SJCRH30 (cell line): ENCODE data around the gene GALNT15. TPM values are rescaled to one million over a fixed set of nuclear protein-coding genes. Genes with fewer than 3 reads are reported as not detected.
A peak's percentile ranks its signal among the peaks of the same experiment; 100 is the strongest.

Source experiments
- DNase-seq, 2 experiments: peaks; one replicate each; pipeline ENCODE4 v3.0.0-alpha.2; 2015 to 2020
- H3K27ac ChIP-seq: fragments of 250-450 bp; sonication (Bioruptor Pico); 2 replicates; pipeline ENCODE4 v1.5.1; 2020; ENCODE audit warnings: mild to moderate bottlenecking, moderate library complexity
- H3K27me3 ChIP-seq: fragments of 250-450 bp; sonication (Bioruptor Pico); 2 replicates; pipeline ENCODE4 v1.5.1; 2020; ENCODE audit warnings: mild to moderate bottlenecking, moderate library complexity
- H3K36me3 ChIP-seq: fragments of 250-450 bp; sonication (Bioruptor Pico); 2 replicates; pipeline ENCODE4 v1.5.1; 2020; ENCODE audit warnings: mild to moderate bottlenecking, moderate library complexity
- H3K4me1 ChIP-seq: fragments of 250-450 bp; sonication (Bioruptor Pico); 2 replicates; pipeline ENCODE4 v1.5.1; 2020; ENCODE audit warnings: mild to moderate bottlenecking, moderate library complexity
- H3K4me3 ChIP-seq: fragments of 250-450 bp; sonication (Bioruptor Pico); 2 replicates; pipeline ENCODE4 v1.5.1; 2020; ENCODE audit warnings: mild to moderate bottlenecking, moderate library complexity
- H3K9me3 ChIP-seq: fragments of 250-450 bp; sonication (Bioruptor Pico); replicated peaks from 2 replicates; pipeline ENCODE4 v1.5.1; 2020; ENCODE audit warnings: mild to moderate bottlenecking, moderate library complexity
- total RNA-seq: library from RNA; depleted of rRNA; stranded (reverse); fragments of >200 nt; shearing (Covaris generic); gene quantifications from 2 replicates; pipeline ENCODE4 v1.2.3, GENCODE V29; 2014

The GALNT15 gene
- total RNA-seq, 1 experiment from 2014 or later = 0.10 TPM

GRCh38 chr3:16177382-16177781 is 2.9 kb downstream of the GALNT15 start:
- Histone ChIP-seq H3K36me3 (no peaks in the 10 kb centered on the region), H3K9me3 (no peaks in the 10 kb centered on the region), H3K4me1 (peaks cover 11% of the 10 kb centered on the region), H3K27ac (no peak overlapping the region), H3K4me3 (no peak overlapping the region), H3K27me3 (no peaks in the 10 kb centered on the region)
- DNase-seq = no peak

- DNase-seq = peak; percentile 59 to 68
- no peak overlapping the region for H3K4me3 ChIP-seq
- no peaks in the 10 kb centered on the region for H3K36me3 ChIP-seq
- no peak overlapping the region for H3K27ac ChIP-seq
- H3K27me3 ChIP-seq = peaks cover 2% of the 10 kb centered on the region; the same call in 1 of the 2 replicates
- H3K4me1 ChIP-seq = peaks cover 11% of the 10 kb centered on the region
- no peaks in the 10 kb centered on the region for H3K9me3 ChIP-seq
Observed at GRCh38 chr3:16177962-16178627, 3.6 kb downstream of the GALNT15 start.

GRCh38 chr3:16178628-16178988 is 4.1 kb downstream of the GALNT15 start:
- Histone ChIP-seq H3K4me3 (no peak overlapping the region), H3K4me1 (peaks cover 11% of the 10 kb centered on the region), H3K9me3 (no peaks in the 10 kb centered on the region), H3K36me3 (no peaks in the 10 kb centered on the region), H3K27ac (no peak overlapping the region), H3K27me3 (peaks cover 2% of the 10 kb centered on the region; the same call in 1 of the 2 replicates)
- DNase-seq = no peak

DNA sequence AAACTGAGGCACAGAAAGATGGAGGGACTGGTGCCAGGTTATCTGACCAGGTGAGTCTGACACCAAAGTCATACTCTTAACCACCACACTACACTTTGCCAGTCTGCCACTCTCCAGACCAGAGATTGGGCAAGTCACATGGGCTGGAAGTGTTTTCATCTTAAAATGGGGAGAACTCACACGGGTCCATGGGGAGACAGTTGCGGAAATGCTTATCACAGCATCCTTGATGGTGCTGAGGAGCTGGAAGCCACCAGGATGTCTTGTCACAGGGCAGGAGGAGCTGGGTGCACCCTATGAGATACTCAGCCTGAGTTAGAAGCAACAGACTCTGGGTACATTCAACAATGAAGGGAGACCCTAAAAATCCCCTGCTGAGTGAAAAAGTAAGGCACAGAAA is 4.8 kb downstream of the GALNT15 start:
- H3K4me1 ChIP-seq = peaks cover 8% of the 10 kb centered on the region
- no peak overlapping the region for H3K4me3 ChIP-seq
- no peak overlapping the region for H3K27ac ChIP-seq
- H3K9me3 ChIP-seq = no peaks in the 10 kb centered on the region
- H3K27me3 ChIP-seq = peaks cover 2% of the 10 kb centered on the region; the same call in 1 of the 2 replicates
- no peaks in the 10 kb centered on the region for H3K36me3 ChIP-seq
- DNase-seq = no peak

GRCh38 chr3:16179771-16180736 is 5.6 kb downstream of the GALNT15 start:
- peaks cover 1% of the 10 kb centered on the region; the same call in 1 of the 2 replicates for H3K4me1 ChIP-seq
- no peak overlapping the region for H3K27ac ChIP-seq
- no peaks in the 10 kb centered on the region for H3K9me3 ChIP-seq
- no peaks in the 10 kb centered on the region for H3K36me3 ChIP-seq
- peaks cover 2% of the 10 kb centered on the region; the same call in 1 of the 2 replicates for H3K27me3 ChIP-seq
- DNase-seq = no peak
- no peak overlapping the region for H3K4me3 ChIP-seq

- Histone ChIP-seq H3K9me3 (no peaks in the 10 kb centered on the region), H3K4me1 (no peaks in the 10 kb centered on the region), H3K27ac (no peak overlapping the region), H3K27me3 (peaks cover 2% of the 10 kb centered on the region; the same call in 1 of the 2 replicates), H3K36me3 (no peaks in the 10 kb centered on the region), H3K4me3 (no peak overlapping the region)
- DNase-seq = no peak
Observed at GRCh38 chr3:16180737-16181134, 6.3 kb downstream of the GALNT15 start.

DNA sequence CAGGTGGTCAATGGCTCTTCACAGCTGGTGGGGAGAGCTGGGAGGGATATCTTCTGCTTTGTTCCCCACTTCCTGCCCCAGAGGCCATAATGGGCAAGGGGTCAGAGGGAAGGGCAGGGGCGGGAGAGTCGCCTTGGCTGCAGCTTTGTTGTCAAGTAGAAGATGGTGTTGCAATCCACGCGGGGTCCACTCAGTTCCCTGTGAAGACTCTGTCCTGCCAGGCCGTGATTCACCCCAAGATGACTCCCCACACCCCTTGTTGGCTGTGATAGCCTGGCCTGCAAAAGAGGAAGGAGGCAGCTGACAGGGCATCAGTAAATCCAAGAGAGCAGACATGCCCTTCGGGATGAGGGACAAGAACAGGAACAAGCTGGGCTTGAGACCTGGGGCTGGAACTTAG is 6.9 kb downstream of the GALNT15 start:
- DNase-seq = no peak
- Histone ChIP-seq H3K9me3 (no peaks in the 10 kb centered on the region), H3K36me3 (no peaks in the 10 kb centered on the region), H3K4me1 (no peaks in the 10 kb centered on the region), H3K27ac (no peak overlapping the region), H3K4me3 (no peak overlapping the region), H3K27me3 (peaks cover 2% of the 10 kb centered on the region; the same call in 1 of the 2 replicates)

DNA sequence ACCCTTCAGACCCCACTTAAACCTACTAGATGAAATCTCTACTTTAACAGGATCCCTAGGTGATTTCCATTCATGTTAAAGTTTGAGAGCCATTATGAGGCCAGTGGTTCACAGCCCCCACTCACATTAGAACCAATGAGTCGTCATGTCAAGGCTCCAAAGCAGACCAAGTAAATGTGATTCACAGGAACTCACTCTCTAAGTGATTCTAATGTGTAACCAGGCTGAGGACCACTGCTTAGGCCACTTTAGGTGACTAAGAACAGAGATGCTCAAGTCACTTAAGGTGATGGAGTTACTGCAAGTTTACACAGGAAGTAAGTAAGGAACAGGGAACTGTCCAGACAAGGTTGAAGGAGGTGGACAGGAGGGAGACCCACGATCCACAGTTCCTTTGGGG is 7.7 kb downstream of the GALNT15 start:
- Histone ChIP-seq H3K4me1 (no peaks in the 10 kb centered on the region), H3K9me3 (no peaks in the 10 kb centered on the region), H3K27me3 (peaks cover 2% of the 10 kb centered on the region; the same call in 1 of the 2 replicates), H3K4me3 (no peak overlapping the region), H3K27ac (no peak overlapping the region), H3K36me3 (no peaks in the 10 kb centered on the region)
- no peak for DNase-seq

- Histone ChIP-seq H3K9me3 (no peaks in the 10 kb centered on the region), H3K27me3 (peaks cover 2% of the 10 kb centered on the region; the same call in 1 of the 2 replicates), H3K4me1 (no peaks in the 10 kb centered on the region), H3K4me3 (no peak overlapping the region), H3K36me3 (no peaks in the 10 kb centered on the region), H3K27ac (no peak overlapping the region)
- DNase-seq = no peak
Observed at GRCh38 chr3:16182612-16183011, 8.1 kb downstream of the GALNT15 start.

DNA sequence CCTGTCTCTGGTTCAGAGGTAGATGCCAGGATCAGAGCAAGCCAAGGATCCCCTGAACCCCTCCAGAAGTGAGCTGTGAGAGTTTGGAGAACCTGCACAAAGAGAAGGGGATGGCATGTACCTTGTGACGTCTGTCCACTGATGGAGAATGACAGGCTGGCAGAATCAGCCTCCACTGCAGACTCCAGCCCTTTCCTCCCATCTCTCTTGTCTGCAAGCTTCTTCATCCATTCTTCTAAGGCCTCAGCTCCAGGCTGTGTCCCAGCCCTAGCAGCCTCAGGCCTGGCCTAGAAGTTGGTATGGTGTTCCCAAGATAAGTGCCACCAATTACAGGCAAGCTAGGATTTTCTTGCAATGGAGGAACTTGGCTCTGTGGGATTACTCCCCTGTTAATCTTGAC is 8.6 kb downstream of the GALNT15 start:
- no peaks in the 10 kb centered on the region for H3K4me1 ChIP-seq
- peaks cover 2% of the 10 kb centered on the region; the same call in 1 of the 2 replicates for H3K27me3 ChIP-seq
- no peak for DNase-seq
- no peaks in the 10 kb centered on the region for H3K9me3 ChIP-seq
- H3K4me3 ChIP-seq = no peak overlapping the region
- no peaks in the 10 kb centered on the region for H3K36me3 ChIP-seq
- no peak overlapping the region for H3K27ac ChIP-seq

- Histone ChIP-seq H3K4me1 (no peaks in the 10 kb centered on the region), H3K9me3 (no peaks in the 10 kb centered on the region), H3K27me3 (peaks cover 2% of the 10 kb centered on the region; the same call in 1 of the 2 replicates), H3K27ac (no peak overlapping the region), H3K36me3 (no peaks in the 10 kb centered on the region), H3K4me3 (no peak overlapping the region)
- DNase-seq = no peak
Observed at GRCh38 chr3:16183601-16184270, 9.3 kb downstream of the GALNT15 start.

- no peaks in the 10 kb centered on the region for H3K9me3 ChIP-seq
- H3K4me3 ChIP-seq = no peak overlapping the region
- H3K4me1 ChIP-seq = no peaks in the 10 kb centered on the region
- no peak for DNase-seq
- no peaks in the 10 kb centered on the region for H3K36me3 ChIP-seq
- no peak overlapping the region for H3K27ac ChIP-seq
- H3K27me3 ChIP-seq = peaks cover 2% of the 10 kb centered on the region; the same call in 1 of the 2 replicates
Observed at GRCh38 chr3:16186086-16186485, 11.6 kb downstream of the GALNT15 start.

DNA sequence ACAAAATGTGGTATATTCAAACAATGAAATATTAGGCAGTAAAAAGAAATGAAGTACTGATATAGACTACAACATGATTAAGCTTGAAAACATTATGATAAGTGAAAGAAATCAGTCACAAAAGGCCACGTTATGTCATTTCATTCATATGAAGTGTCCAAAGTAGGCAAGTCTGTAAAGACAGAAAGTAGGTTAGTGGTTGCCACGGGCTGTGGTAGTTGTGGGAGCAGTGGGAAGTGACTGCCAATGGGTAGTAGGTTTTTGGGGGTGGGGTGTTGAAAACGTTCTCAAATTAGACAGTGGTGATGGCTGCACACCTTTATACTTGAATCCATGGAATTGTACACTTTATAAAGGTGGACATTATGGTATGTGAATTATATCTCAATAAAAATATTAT is 12.1 kb downstream of the GALNT15 start:
- Histone ChIP-seq H3K27ac (no peak overlapping the region), H3K4me1 (no peaks in the 10 kb centered on the region), H3K27me3 (peaks cover 2% of the 10 kb centered on the region; the same call in 1 of the 2 replicates), H3K4me3 (no peak overlapping the region), H3K36me3 (no peaks in the 10 kb centered on the region), H3K9me3 (no peaks in the 10 kb centered on the region)
- no peak for DNase-seq

DNA sequence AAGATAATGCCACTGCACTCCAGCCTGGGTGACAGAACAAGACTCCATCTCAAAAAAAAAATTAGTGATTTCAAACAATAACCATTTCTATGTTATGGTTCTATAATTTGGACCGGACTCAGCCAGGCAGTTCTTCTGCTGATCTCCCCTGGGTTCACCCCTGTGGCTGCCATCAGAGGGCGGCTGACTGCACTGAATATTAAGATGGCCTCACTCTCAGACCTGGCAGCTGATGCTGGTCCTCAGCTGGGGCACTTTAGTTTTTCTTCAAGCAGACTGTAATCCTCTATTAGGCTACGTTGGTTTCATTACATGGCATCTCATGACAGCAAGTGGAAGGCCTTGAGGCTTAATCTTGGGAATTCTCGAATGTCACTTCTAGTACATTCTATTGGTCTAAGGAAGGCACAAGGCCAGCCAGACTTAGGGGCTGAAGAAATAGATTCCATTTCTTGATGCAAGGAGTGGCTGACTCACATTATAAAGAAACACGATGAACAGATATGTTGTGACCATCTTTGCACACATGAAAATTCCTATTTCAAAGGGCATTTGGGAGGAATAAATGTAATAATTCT is 12.8 kb downstream of the GALNT15 start:
- Histone ChIP-seq H3K4me1 (no peaks in the 10 kb centered on the region), H3K27ac (no peak overlapping the region), H3K27me3 (peaks cover 2% of the 10 kb centered on the region; the same call in 1 of the 2 replicates), H3K36me3 (no peaks in the 10 kb centered on the region), H3K9me3 (no peaks in the 10 kb centered on the region), H3K4me3 (no peak overlapping the region)
- no peak for DNase-seq
